Ishikawa (cell line): ENCODE measurements around the gene B3GLCT.

ENCODE experiments used
- CREB1 ChIP-seq: IDR thresholded peaks from 2 replicates; pipeline ENCODE4 v1.6.1; 2012; ENCODE audit warnings: low read depth
- REST ChIP-seq: IDR thresholded peaks from 2 replicates; pipeline ENCODE4 v1.6.1; 2012; ENCODE audit warnings: low read depth, mild to moderate bottlenecking

- TF ChIP-seq CREB1 (no peak), REST (no peak)
Measured at GRCh38 chr13:31227063-31227462, 27.3 kb downstream of the B3GLCT start.
